Activated effector memory CD4-positive, alpha-beta T cell treated with Interleukin-2 at 50 U/mL for 16 hours (primary cell): ENCODE data around the gene TSACC.
"Not testable (repeated sequence)": the region's sequence is repeated elsewhere in the genome, so short reads cannot be mapped to it uniquely, and the experiment has no call there.

Experiments used
- DNase-seq: peaks from one replicate; pipeline ENCODE4 v3.0.0-alpha.2; 2020

The TSACC gene

GRCh38 chr1:156338180-156338976 lies at the start of gene TSACC, which contains the start of gene CCT3:
TSACC (plus strand) TSS chr1:156338526; CDS start chr1:156339758, 1,232 bp downstream.
CCT3 (minus strand) TSS chr1:156338292; CDS start chr1:156338184, 108 bp downstream.
- peak; percentile 99 for DNase-seq

GRCh38 chr1:156289857-156290256 lies 48.5 kb upstream of the TSACC start:
- DNase-seq, result no peak

DNA sequence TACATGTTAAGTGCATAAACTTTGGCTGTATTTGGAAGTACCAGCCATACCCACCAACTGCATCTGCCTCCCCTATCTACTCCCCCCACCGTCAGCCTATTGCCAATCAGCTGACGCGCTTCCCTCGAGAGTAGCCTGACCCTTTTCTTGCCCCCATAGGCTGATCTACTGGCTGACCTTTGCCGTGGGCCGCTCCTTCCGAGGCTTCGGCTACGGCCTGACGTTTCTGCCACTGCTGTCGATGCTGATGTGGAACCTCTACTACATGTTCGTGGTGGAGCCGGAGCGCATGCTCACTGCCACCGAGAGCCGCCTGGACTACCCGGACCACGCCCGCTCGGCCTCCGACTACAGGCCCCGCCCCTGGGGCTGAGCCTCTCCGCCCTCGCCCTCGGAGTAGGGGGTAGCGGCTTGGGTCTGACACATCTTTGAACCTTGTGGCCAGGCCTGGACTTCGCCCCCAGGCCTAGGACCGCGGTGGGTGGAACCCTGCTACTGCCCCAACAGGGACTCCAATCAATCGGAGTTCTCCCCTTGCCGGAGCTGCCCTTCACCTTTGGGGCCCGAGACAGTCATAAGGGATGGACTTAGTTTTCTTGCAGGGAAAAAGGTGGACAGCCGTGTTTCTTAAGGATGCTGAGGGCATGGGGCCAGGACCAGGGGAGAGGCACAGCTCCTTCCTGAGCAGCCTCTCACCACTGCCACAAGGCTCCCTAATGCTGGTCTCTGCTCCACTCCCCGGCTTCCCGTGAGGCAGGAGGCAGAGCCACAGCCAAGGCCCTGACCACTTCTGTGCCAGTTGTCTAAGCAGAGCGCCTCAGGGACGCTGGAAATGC lies 46.9 kb upstream of the TSACC start:
- DNase-seq, result no peak

DNA sequence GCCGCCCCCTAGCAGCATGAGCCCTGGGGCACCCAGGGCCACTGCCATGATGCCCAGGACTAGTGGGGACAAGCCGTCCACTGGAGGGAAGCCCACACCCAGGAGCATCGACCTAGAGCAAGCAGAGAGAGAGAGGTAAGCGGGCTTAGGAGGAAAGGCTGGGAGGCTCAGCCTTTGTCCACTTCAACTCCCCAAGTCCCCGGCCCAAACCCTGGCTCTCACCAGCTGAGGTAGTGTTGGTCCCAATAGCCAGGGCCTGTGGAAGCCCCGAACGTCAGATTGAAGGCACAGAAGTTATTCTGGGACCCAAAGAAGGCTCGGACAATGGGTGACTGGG lies 45.3 kb upstream of the TSACC start:
- DNase-seq, result no peak

GRCh38 chr1:156293895-156294294 lies 44.4 kb upstream of the TSACC start:
- DNase-seq, result no peak

DNA sequence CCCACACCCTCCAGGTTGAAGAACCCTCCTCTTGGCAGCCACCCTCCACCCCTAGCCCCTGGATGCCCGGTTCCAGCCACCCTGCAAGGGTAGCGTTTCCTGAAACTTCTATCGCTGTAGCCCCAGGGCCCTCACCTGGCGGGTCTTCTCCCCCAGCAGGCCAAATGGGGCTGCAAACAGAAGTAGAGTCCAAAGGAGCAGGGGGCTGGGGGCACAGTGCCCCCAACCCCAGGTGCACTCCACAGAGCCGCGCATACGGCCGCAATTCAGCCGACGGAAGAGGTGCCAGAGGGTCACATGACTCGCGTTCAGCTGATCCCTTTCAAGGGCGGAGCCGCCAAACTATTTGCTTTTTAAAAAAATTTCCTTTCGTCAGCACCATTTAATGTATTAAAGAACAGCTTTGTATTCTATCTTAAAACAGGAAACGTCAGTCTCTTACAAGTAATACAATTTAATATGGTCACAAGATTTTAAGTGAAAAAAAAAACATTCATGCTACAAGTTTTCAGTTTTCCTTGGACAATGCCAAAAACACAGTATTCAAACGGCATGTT lies 42.9 kb upstream of the TSACC start, which contains the start of gene GLMP:
GLMP (minus strand) TSS at position 289 of the 557 bp plus-strand sequence; CDS start at position 255, 34 bp downstream.
- peak; percentile 44 for DNase-seq

DNA sequence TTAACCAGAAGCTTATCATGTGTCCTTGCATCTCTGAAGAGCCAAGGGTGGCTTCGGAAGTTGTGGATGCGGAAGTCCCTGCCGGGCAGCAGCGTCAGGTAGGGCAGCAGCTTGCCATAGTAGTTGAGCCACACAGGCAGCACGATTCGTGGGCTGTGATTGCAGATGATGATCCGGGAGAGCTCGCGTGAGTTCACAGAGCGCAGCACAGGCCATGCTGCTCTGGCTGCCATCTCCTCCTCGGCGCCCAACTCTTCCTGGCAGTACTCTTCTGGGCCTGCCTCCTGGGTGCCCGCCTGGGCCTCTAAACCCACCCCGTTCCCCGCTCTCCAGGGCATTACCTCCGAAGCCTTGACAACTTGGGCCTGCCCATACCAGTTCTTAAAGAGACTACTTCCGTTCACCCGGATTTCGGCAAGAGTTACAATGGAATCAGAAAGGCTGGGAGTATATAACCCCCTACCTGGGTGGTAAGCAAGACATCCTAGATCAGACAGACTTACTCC lies 39.4 kb upstream of the TSACC start, which contains the start of gene VHLL:
VHLL (minus strand) TSS at position 456 of the 506 bp plus-strand sequence; CDS start at position 338, 118 bp downstream.
- DNase-seq, result no peak

DNA sequence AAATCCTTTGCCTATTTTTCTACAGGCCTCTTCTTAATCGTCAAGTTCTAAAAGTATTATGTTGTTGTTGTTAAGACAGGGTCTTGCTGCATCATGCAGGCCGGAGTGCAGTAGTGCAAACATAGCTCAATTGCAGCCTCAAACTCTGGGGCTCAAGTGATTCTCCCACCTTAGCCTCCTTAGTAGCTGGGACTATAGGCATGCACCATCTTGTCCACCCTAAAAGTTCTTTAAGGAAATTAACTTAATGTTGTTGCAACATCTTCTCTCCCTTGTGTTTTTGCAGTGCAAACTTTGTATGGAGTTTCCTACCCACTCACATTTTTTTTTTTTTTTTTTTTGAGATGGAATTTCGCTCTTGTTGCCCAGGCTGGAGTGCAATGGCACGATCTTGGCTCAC lies 35.1 kb upstream of the TSACC start:
- DNase-seq, result no peak

- no peak for DNase-seq
Measured at GRCh38 chr1:156305215-156305614, 33.1 kb upstream of the TSACC start.

DNA sequence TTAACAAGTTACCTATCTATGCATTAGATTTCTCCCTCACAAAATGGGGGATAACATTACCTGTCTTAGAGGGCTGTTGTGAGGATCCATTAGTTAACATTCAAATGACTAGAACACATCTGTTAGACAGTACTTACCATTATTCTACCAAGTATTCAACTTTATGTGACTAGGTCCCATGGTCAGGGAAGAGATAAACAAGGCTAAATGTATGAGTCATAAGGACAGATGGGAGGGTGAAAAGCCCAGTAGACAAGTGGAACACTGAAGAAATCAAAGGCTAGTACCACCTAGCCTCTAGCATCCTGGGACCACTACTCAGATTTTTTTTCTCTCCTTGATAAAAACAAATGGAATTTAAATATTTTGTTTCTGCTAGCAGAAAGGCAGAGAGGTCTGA lies 30.2 kb upstream of the TSACC start:
- no peak for DNase-seq

DNA sequence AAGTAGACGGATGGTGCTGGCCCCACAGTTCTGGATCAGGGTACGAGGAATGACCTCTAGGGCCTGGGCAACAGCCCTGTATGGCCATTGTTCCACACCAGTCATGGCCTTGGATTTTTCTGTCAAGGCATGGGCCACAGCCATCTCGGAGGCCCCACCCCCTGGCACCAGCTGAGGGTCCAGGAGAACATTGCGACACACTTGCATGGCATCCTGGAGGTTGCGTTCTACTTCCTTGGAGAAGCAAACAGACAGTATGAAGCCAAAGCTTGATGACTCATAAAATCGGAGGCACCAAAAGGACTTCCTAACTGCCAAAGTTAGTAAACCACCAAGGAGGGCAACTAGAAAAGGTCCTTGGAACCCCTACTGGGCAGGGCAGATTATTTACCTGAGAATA lies 27.4 kb upstream of the TSACC start:
- no peak for DNase-seq

- no peak for DNase-seq
Measured at GRCh38 chr1:156316909-156317308, 21.4 kb upstream of the TSACC start.

DNA sequence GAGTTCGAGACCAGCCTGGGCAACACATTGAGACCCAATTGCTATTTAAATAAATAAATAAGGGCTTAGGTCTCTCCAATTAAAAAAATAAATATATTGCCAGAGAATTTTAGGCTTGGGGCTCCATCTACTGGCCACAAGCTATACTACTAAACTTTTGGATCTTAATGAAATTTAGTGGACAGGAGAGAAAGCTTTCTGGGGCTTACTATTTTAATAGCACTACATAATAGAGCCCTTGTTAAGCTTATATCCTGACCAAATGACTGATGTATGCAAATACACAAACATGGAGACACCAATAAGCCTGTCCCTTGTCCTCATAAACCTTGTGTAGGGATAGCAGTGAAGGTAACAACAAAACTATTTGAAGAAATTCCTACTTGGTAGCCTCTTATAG lies 18.7 kb upstream of the TSACC start:
- no peak for DNase-seq

- DNase-seq, result no peak
Measured at GRCh38 chr1:156320560-156320959, 17.8 kb upstream of the TSACC start.

DNA sequence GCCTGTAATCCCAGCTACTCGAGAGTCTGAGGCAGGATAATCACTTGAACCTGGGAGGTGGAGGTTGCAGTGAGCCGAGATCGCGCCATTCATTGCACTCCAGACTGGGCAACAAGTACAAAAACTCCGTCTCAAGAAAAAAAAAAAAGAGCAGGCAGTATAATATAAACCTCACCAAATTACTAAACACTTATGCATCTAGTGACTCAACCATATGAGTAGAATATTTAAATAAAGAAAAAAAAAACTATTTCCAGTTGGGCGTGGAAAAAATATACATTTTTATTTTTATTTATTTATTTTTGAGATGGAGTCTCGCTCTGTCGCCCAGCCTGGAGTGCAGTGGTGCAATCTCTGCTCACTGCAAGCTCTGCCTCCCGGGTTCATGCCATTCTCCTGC lies 15.1 kb upstream of the TSACC start:
- not testable (repeated sequence) for DNase-seq

- DNase-seq, result no peak
Measured at GRCh38 chr1:156336242-156336641, 2.1 kb upstream of the TSACC start.

DNA sequence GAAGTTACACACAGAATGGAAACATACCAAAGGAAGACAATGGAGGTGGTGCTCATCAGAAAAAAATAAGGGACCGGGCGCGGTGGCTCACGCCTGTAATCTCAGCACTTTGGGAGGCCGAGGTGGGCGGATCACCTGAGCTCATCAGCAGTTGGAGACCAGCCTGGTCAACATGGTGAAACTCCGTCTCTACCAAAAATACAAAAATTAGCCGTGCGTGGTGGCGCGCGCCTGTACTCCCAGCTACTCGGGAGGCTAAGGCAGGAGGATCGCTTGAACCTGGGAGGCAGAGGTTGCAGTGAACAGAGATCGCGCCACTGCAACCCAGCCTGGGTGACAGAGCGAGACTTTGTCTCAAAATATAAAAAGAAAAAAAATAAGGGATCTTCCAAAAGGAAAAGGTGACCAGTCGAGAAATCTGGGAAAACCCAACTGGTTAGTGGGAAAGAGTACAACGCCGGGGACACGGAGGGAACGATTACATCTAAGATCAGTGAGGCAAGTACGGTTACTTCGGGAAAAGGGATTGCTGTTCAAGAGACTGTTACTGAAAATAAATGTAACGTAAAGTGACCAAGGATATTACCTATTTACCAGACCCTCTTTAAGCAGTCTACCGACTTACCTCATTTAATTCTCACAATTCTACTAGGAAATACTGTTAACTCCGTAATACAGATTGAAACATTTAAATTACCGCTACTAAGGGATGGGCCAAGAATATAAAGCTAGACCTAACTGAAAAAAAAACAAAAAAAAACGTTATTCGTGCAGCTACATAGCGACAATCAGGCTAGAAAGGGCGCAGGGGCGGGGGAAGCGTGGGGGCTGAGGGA lies 1.1 kb upstream of the TSACC start:
- DNase-seq, result no peak

GRCh38 chr1:156337888-156338179 lies 492 bp upstream of the TSACC start:
- DNase-seq, result no peak

DNA sequence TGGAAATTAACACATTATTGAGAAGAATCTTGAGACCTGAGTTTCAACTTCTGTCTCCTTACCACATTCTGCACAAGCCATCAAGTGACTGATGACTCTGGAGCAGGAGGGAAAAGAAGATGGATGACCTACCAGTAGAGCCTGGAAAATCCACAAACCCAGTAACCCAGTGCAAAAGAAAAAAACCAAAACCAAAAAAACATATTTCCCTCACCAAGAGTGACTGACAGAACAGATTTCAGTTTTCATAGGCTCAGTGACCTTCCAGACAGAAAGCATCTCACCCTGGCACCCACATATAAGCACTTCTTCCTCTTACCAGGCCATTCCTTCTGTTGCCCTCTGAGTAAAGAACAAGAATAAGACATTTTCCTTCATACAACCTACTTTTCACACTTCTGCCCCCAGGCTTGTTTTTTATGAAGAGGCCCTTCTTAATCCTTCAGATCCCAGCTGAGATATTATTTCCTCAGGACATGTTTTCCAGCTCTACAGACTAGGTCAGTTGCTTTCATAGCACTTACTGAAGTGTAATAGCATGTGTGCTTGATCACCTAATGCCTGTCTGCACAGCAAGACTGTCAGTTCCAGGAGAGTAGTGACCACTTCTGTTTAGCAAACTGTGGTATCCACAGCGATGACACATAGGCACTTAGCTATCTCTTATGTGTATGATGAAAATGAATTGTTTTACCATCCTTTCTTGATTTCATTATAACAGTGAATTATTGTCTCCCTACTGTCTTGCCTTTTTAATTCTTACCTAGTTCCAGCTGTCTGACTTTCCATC lies 4.0 kb downstream of the TSACC start:
- DNase-seq, result no peak

GRCh38 chr1:156344409-156344808 lies 6.1 kb downstream of the TSACC start:
- DNase-seq, result no peak

DNA sequence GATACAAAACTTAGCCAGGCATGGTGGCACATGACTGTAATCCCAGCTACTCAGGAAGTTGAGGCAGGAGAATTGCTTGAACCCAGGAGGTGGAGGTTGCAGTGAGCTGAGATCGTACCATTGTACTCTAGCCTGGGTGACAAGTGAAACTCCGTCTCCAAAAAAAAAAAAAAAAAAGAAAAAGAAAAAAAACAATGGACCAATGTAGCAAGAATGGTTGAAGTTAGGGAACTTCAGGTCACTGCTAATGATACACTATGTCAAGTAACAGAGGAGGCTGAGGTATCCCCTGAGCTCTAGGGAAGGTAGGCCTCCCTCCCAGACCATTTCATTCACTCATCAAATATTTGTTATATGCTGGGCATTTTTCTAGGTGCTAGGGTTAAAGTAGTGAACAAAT lies 7.7 kb downstream of the TSACC start:
- not testable (repeated sequence) for DNase-seq

DNA sequence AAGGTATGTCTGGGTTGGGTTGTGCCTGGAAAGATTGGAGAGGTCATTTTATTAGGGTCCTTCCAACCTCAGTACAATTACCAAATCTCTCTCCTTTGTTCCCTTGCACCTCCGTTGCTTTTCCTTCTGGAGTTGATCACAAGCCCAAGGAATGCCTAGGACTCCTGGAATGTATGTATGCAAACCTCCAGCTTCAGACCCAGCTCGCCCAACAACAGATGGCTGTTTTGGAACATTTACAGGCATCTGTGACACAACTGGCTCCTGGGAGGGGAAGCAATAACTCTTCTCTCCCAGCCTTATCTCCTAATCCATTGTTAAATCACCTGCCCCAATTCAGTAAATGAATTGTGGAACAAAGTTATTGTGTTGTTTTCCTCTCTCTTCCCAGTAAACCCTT lies 8.3 kb downstream of the TSACC start:
- no peak for DNase-seq
